Type B pancreatic cell (in vitro differentiated cells): Measurements from ENCODE around the gene C2CD2L. TPM values are rescaled to one million over a fixed set of nuclear protein-coding genes. Genes with fewer than 3 reads are reported as not detected.

Experiments used
- DNase-seq: peaks from one replicate; pipeline ENCODE4 v3.0.0; 2021; ENCODE audit warnings: mixed read lengths; ENCODE audit not compliant: unreplicated experiment; ENCODE audit errors: extremely low spot score
- H3K27ac Mint-ChIP-seq: 2 replicates; pipeline ENCODE4 v1.8.0; 2021; ENCODE audit warnings: mild to moderate bottlenecking, mixed read lengths
- H3K27me3 Mint-ChIP-seq: 2 replicates; pipeline ENCODE4 v1.8.0; 2021; ENCODE audit warnings: mixed read lengths
- H3K36me3 Mint-ChIP-seq: 2 replicates; pipeline ENCODE4 v1.8.0; 2021; ENCODE audit warnings: mixed read lengths
- H3K4me1 Mint-ChIP-seq: one replicate; pipeline ENCODE4 v1.8.0; 2021; ENCODE audit warnings: mixed read lengths; ENCODE audit not compliant: unreplicated experiment
- H3K4me3 Mint-ChIP-seq: 2 replicates; pipeline ENCODE4 v1.8.0; 2021; ENCODE audit warnings: mild to moderate bottlenecking, mixed read lengths
- H3K9me3 Mint-ChIP-seq: 2 replicates; pipeline ENCODE4 v1.8.0; 2021; ENCODE audit warnings: mixed read lengths
- CTCF ChIP-seq: fragments of 200-600 bp; sonication (generic); conservative IDR thresholded peaks from 2 replicates; pipeline ENCODE4 v1.5.0; 2021; ENCODE audit warnings: antibody characterized with exemption, mild to moderate bottlenecking
- total RNA-seq: library from RNA; stranded (reverse); gene quantifications from 2 replicates; pipeline ENCODE4 v1.2.1, GENCODE V29; 2021; ENCODE audit warnings: low replicate concordance

C2CD2L gene
- total RNA-seq, 1 donor from 2014 or later, result 10.7 TPM

DNA sequence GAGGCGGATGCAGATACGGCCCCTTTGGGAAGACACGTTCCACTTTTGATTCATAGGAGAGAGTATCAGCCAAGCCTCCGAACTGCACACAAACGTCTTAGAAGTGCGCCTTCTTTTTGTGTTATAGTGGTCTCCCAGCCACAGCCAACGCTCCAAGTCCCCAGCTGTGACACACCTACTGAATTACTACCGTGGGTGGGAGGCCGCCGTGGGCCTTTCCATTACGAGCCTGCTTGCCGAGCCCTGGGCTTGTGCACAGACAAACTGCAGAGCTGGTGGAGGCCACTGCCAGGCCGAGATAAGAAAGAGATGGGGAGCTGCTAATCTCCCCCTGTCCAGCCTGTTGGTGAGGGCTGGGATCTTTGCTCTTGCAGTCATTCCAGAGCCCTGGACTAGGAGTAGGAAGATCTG, 21.7 kb upstream of the C2CD2L start:
- Mint-ChIP-seq H3K27ac (peak overlapping the region; percentile 96), H3K9me3 (no peaks in the 10 kb centered on the region), H3K4me3 (peak overlapping the region; percentile 99), H3K4me1 (peaks cover 19% of the 10 kb centered on the region), H3K36me3 (no peaks in the 10 kb centered on the region), H3K27me3 (no peaks in the 10 kb centered on the region)
- DNase-seq, result no peak
- TF ChIP-seq CTCF, result no peak

GRCh38 chr11:119087123-119087522, 20.0 kb upstream of the C2CD2L start:
- no peaks in the 10 kb centered on the region for H3K9me3 Mint-ChIP-seq
- H3K36me3 Mint-ChIP-seq, result no peaks in the 10 kb centered on the region
- peak overlapping the region; percentile 73 for H3K4me3 Mint-ChIP-seq
- H3K27ac Mint-ChIP-seq, result peak overlapping the region; percentile 66
- H3K27me3 Mint-ChIP-seq, result no peaks in the 10 kb centered on the region
- no peak for TF ChIP-seq CTCF
- H3K4me1 Mint-ChIP-seq, result peaks cover 22% of the 10 kb centered on the region
- DNase-seq, result no peak

GRCh38 chr11:119087747-119088241, 19.4 kb upstream of the C2CD2L start:
- Mint-ChIP-seq H3K27me3 (no peaks in the 10 kb centered on the region), H3K4me3 (no peak overlapping the region), H3K9me3 (no peaks in the 10 kb centered on the region), H3K36me3 (peaks cover 4% of the 10 kb centered on the region), H3K27ac (no peak overlapping the region), H3K4me1 (peaks cover 28% of the 10 kb centered on the region)
- TF ChIP-seq CTCF, result no peak
- no peak for DNase-seq

DNA sequence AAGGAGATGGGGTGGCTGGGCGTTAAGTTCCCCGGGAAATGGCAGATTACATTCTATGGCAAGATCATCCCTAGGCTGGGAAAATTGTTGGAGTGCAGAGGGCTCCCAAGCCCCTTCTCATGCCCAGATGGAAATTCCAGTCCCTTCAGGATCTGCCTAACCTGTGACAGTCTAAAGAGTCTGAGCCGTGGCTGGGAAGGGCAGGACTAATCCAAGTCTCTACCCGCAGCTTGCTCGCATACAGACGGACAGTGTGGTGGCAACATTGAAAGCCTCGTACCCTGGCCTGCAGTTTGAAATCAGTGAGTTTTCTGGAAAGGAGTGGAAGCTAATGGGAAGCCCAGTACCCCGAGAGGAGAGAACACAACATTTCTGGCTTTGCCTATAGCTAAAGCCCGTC, 18.7 kb upstream of the C2CD2L start:
- Mint-ChIP-seq H3K36me3 (peaks cover 6% of the 10 kb centered on the region), H3K9me3 (no peaks in the 10 kb centered on the region), H3K27me3 (no peaks in the 10 kb centered on the region), H3K4me3 (no peak overlapping the region), H3K4me1 (peaks cover 31% of the 10 kb centered on the region), H3K27ac (no peak overlapping the region)
- TF ChIP-seq CTCF, result no peak
- no peak for DNase-seq

- Mint-ChIP-seq H3K9me3 (no peaks in the 10 kb centered on the region), H3K4me3 (no peak overlapping the region), H3K36me3 (peaks cover 12% of the 10 kb centered on the region), H3K27me3 (no peaks in the 10 kb centered on the region), H3K27ac (peak overlapping the region; percentile 8), H3K4me1 (peaks cover 35% of the 10 kb centered on the region)
- no peak for DNase-seq
- no peak for TF ChIP-seq CTCF
These were observed 17.8 kb upstream of the C2CD2L start for GRCh38 chr11:119089319-119089718.

DNA sequence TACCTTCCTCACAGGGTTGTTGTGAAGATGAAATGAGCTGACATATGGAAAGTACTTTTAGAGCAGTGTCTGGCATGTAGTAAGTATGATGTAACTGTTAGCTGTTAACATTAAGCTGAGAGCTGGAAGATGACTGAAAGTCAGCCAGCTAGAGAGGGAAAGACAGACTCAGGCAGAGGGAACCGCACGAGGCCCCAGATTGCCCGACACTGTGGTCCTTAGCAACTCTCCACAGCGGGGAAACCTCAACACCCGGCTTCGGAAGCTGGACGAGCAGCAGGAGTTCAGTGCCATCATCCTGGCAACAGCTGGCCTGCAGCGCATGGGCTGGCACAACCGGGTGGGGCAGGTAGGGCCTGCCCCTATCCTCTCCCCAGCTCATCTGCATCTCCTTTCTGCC, 16.0 kb upstream of the C2CD2L start:
- Mint-ChIP-seq H3K9me3 (no peaks in the 10 kb centered on the region), H3K4me3 (no peak overlapping the region), H3K4me1 (peaks cover 32% of the 10 kb centered on the region), H3K27ac (no peak overlapping the region), H3K27me3 (no peaks in the 10 kb centered on the region), H3K36me3 (peaks cover 17% of the 10 kb centered on the region)
- no peak for TF ChIP-seq CTCF
- no peak for DNase-seq
